H9 (cell line): ENCODE data around the gene ASXL1. TPM values are rescaled to one million over a fixed set of nuclear protein-coding genes. Genes with fewer than 3 reads are reported as not detected.
A peak's percentile ranks its signal among the peaks of the same experiment; 100 is the strongest.

Experiments
- DNase-seq: peaks from one replicate; pipeline ENCODE4 v3.0.0-alpha.2; 2017
- H2AFZ ChIP-seq: one replicate; pipeline ENCODE4 v1.6.1; 2013; ENCODE audit warnings: mild to moderate bottlenecking, low read length, control low read depth, moderate library complexity
- H2AK5ac ChIP-seq: 2 replicates; pipeline ENCODE4 v1.6.1; 2013; ENCODE audit warnings: low read length, control low read depth, mixed read lengths; ENCODE audit not compliant: insufficient read length
- H2BK120ac ChIP-seq: one replicate; pipeline ENCODE4 v1.6.1; 2013; ENCODE audit warnings: low read depth, mild to moderate bottlenecking, low read length, control low read depth, inconsistent platforms; ENCODE audit not compliant: poor library complexity, severe bottlenecking
- H2BK12ac ChIP-seq: 2 replicates; pipeline ENCODE4 v1.6.1; 2013; ENCODE audit warnings: low read length, control low read depth, mixed read lengths, low read depth; ENCODE audit not compliant: insufficient read length
- H2BK15ac ChIP-seq: 2 replicates; pipeline ENCODE4 v1.6.1; 2013; ENCODE audit warnings: low read depth, low read length, control low read depth
- H2BK20ac ChIP-seq: one replicate; pipeline ENCODE4 v1.6.1; 2013; ENCODE audit warnings: low read depth, mild to moderate bottlenecking, low read length, control low read depth, inconsistent platforms; ENCODE audit not compliant: poor library complexity, severe bottlenecking
- H2BK5ac ChIP-seq: 2 replicates; pipeline ENCODE4 v1.6.1; 2013; ENCODE audit warnings: low read length, control low read depth, mixed read lengths; ENCODE audit not compliant: insufficient read length
- H3K14ac ChIP-seq: 2 replicates; pipeline ENCODE4 v1.6.1; 2013; ENCODE audit warnings: low read length, control low read depth; ENCODE audit not compliant: insufficient read depth
- H3K18ac ChIP-seq: 2 replicates; pipeline ENCODE4 v1.6.1; 2013; ENCODE audit warnings: low read depth, mild to moderate bottlenecking, mixed read lengths, low read length, control low read depth; ENCODE audit not compliant: insufficient read length
- H3K23ac ChIP-seq: 2 replicates; pipeline ENCODE4 v1.6.1; 2013; ENCODE audit warnings: low read length, control low read depth, mixed read lengths, low read depth; ENCODE audit not compliant: insufficient read length
- H3K23me2 ChIP-seq: 2 replicates; pipeline ENCODE4 v1.6.1; 2013; ENCODE audit warnings: low read depth, mild to moderate bottlenecking, mixed read lengths, low read length, control low read depth; ENCODE audit not compliant: insufficient read length, poor library complexity, severe bottlenecking
- H3K27ac ChIP-seq: 2 replicates; pipeline ENCODE4 v1.5.1; 2013; ENCODE audit warnings: low read length, control low read depth, mixed read lengths, low read depth; ENCODE audit not compliant: insufficient read length
- H3K27me3 ChIP-seq: 2 replicates; pipeline ENCODE4 v1.6.1; 2013; ENCODE audit warnings: low read length, control low read depth, inconsistent platforms; ENCODE audit not compliant: insufficient read depth
- H3K4ac ChIP-seq: 2 replicates; pipeline ENCODE4 v1.6.1; 2013; ENCODE audit warnings: low read depth, mild to moderate bottlenecking, control low read depth, inconsistent platforms, low read length, moderate library complexity
- H3K4me1 ChIP-seq: 2 replicates; pipeline ENCODE4 v1.6.1; 2013; ENCODE audit warnings: low read length, control low read depth, inconsistent platforms; ENCODE audit not compliant: insufficient read depth
- H3K4me2 ChIP-seq: 2 replicates; pipeline ENCODE4 v1.6.1; 2013; ENCODE audit warnings: low read length, control low read depth, mixed read lengths; ENCODE audit not compliant: insufficient read length, insufficient read depth
- H3K56ac ChIP-seq: 2 replicates; pipeline ENCODE4 v1.6.1; 2013; ENCODE audit warnings: low read depth, mild to moderate bottlenecking, mixed read lengths, low read length, control low read depth; ENCODE audit not compliant: insufficient read length
- H3K79me1 ChIP-seq: 2 replicates; pipeline ENCODE4 v1.6.1; 2013; ENCODE audit warnings: low read depth, mild to moderate bottlenecking, moderate library complexity, low read length, control low read depth, inconsistent platforms; ENCODE audit not compliant: insufficient read depth, poor library complexity, severe bottlenecking
- H3K79me2 ChIP-seq: 2 replicates; pipeline ENCODE4 v1.6.1; 2013; ENCODE audit warnings: low read length, control low read depth, inconsistent platforms; ENCODE audit not compliant: insufficient read depth
- H3K9ac ChIP-seq: 2 replicates; pipeline ENCODE4 v1.6.1; 2013; ENCODE audit warnings: low read length, control low read depth, mixed read lengths; ENCODE audit not compliant: insufficient read length; ENCODE audit errors: extremely low read depth
- H3K9me3 ChIP-seq: one replicate; pipeline ENCODE4 v1.6.1; 2013; ENCODE audit warnings: low read depth, low read length, inconsistent platforms; ENCODE audit not compliant: control insufficient read depth
- H3T11ph ChIP-seq: one replicate; pipeline ENCODE4 v1.6.1; 2013; ENCODE audit warnings: mild to moderate bottlenecking, low read length, control low read depth, inconsistent platforms
- H4K20me1 ChIP-seq: one replicate; pipeline ENCODE4 v1.6.1; 2013; ENCODE audit not compliant: control insufficient read depth, insufficient read length, insufficient read depth
- H4K5ac ChIP-seq: 2 replicates; pipeline ENCODE4 v1.6.1; 2013; ENCODE audit warnings: low read depth, mild to moderate bottlenecking, mixed read lengths, low read length, control low read depth; ENCODE audit not compliant: insufficient read length
- H4K8ac ChIP-seq: replicated peaks from 2 replicates; pipeline ENCODE4 v1.6.1; 2013; ENCODE audit warnings: low read length, control low read depth, mixed read lengths, low read depth; ENCODE audit not compliant: insufficient read length
- H4K91ac ChIP-seq: 2 replicates; pipeline ENCODE4 v1.6.1; 2013; ENCODE audit warnings: low read depth, mild to moderate bottlenecking, moderate library complexity, mixed read lengths, low read length, control low read depth; ENCODE audit not compliant: insufficient read length
- H3K27ac Mint-ChIP-seq, 3 experiments: 2 replicates in 2 of 3; 3 replicates in 1 of 3; pipeline ENCODE4 v1.8.0; 2020 to 2021; ENCODE audit warnings: mixed read lengths in 3 of 3, mild to moderate bottlenecking in 1 of 3, moderate library complexity in 1 of 3
- H3K27me3 Mint-ChIP-seq: 2 replicates; pipeline ENCODE4 v1.8.0; 2021; ENCODE audit warnings: low read depth, mild to moderate bottlenecking, moderate library complexity, mixed read lengths
- H3K36me3 Mint-ChIP-seq, 3 experiments: 2 replicates in 2 of 3; 3 replicates in 1 of 3; pipeline ENCODE4 v1.8.0; 2020 to 2021; ENCODE audit warnings: low read depth in 3 of 3, mixed read lengths in 3 of 3; ENCODE audit not compliant: insufficient read depth in 1 of 3
- H3K4me1 Mint-ChIP-seq, 2 experiments: 2 replicates each; pipeline ENCODE4 v1.8.0; 2020; ENCODE audit warnings: mixed read lengths in 2 of 2
- H3K4me3 Mint-ChIP-seq, 2 experiments: 2 replicates in 1 of 2; 3 replicates in 1 of 2; pipeline ENCODE4 v1.8.0; 2020 to 2021; ENCODE audit warnings: mild to moderate bottlenecking in 2 of 2, mixed read lengths in 2 of 2, moderate library complexity in 1 of 2
- H3K9me3 Mint-ChIP-seq, 2 experiments: 2 replicates in 1 of 2; 3 replicates in 1 of 2; pipeline ENCODE4 v1.8.0; 2020; ENCODE audit warnings: mild to moderate bottlenecking in 2 of 2, mixed read lengths in 2 of 2, moderate library complexity in 1 of 2
- WGBS: extraction: QIAGEN DNeasy Blood & Tissue Kit; methylation state at CpG from one replicate; pipeline ENCODE4 v1.1.7; 2013; ENCODE audit warnings: missing lambda C conversion rate, low lambda C conversion rate, mixed read lengths; ENCODE audit not compliant: insufficient read length; ENCODE audit errors: extremely low coverage; 5-methylcytosine and 5-hydroxymethylcytosine counted together
- total RNA-seq: library from RNA; stranded (reverse); gene quantifications from 2 replicates; pipeline ENCODE4 v1.2.1, GENCODE V29; 2021
- TF ChIP-seq, protein P1 (sequence below): fragments of 200-600 bp; sonication (generic); conservative IDR thresholded peaks from 3 replicates; pipeline ENCODE4 v1.8.0; 2021; ENCODE audit warnings: antibody characterized with exemption, mild to moderate bottlenecking

Gene ASXL1
- total RNA-seq, 1 experiment from 2014 or later, result 39.5 TPM

- peaks cover 13% of the 10 kb centered on the region in 2 experiments for H3K4me1 Mint-ChIP-seq
These were observed 91.1 kb downstream of the ASXL1 start for GRCh38 chr20:32449057-32449889.

More at GRCh38 chr20:32449057-32449889, 91.1 kb downstream of the ASXL1 start:
- Histone ChIP-seq H3T11ph (no peak overlapping the region), H2BK20ac (no peak overlapping the region), H3K27me3 (no peaks in the 10 kb centered on the region), H2AFZ (no peak overlapping the region), H2BK120ac (no peak overlapping the region), H3K4me1 (no peaks in the 10 kb centered on the region), H4K91ac (no peak overlapping the region), H3K56ac (no peak overlapping the region), H3K4me2 (no peak overlapping the region), H3K14ac (no peak overlapping the region), H4K20me1 (no peaks in the 10 kb centered on the region), H3K79me2 (no peaks in the 10 kb centered on the region), H3K4ac (no peak overlapping the region), H2BK15ac (no peak overlapping the region), H4K5ac (no peak overlapping the region), H3K79me1 (no peaks in the 10 kb centered on the region), H2BK12ac (no peak overlapping the region), H3K9me3 (no peaks in the 10 kb centered on the region), H2BK5ac (no peak overlapping the region), H4K8ac (no peak overlapping the region), H3K9ac (no peak overlapping the region), H3K18ac (no peak overlapping the region), H3K27ac (no peak overlapping the region), H2AK5ac (no peak overlapping the region), H3K23me2 (no peaks in the 10 kb centered on the region), H3K23ac (no peak overlapping the region)
- no peaks in the 10 kb centered on the region for H3K9me3 Mint-ChIP-seq
- H3K36me3 Mint-ChIP-seq, result peaks cover 23 to 74% (median 60%) of the 10 kb centered on the region in 3 experiments; a peak in 6 of 7 replicates
- no CpG with 5 or more reads among the region's 9 CpGs for WGBS
- no peaks in the 10 kb centered on the region for H3K27me3 Mint-ChIP-seq
- no peak for DNase-seq
- TF ChIP-seq, protein P1, sequence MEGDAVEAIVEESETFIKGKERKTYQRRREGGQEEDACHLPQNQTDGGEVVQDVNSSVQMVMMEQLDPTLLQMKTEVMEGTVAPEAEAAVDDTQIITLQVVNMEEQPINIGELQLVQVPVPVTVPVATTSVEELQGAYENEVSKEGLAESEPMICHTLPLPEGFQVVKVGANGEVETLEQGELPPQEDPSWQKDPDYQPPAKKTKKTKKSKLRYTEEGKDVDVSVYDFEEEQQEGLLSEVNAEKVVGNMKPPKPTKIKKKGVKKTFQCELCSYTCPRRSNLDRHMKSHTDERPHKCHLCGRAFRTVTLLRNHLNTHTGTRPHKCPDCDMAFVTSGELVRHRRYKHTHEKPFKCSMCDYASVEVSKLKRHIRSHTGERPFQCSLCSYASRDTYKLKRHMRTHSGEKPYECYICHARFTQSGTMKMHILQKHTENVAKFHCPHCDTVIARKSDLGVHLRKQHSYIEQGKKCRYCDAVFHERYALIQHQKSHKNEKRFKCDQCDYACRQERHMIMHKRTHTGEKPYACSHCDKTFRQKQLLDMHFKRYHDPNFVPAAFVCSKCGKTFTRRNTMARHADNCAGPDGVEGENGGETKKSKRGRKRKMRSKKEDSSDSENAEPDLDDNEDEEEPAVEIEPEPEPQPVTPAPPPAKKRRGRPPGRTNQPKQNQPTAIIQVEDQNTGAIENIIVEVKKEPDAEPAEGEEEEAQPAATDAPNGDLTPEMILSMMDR, result no peak
- no peak overlapping the region for H3K4me3 Mint-ChIP-seq
- 0 out of 7 replicates have a peak overlapping the region, but pooled peaks of 1 of the 3 experiments have one; percentile 3 for H3K27ac Mint-ChIP-seq
